ENCODE results near the gene GGA2.

The GGA2 gene

GRCh38 chr16:23499801-23500200, 10.5 kb downstream of the GGA2 start:
- Histone ChIP-seq H3K36me3 (ENCODE audit: low read length) (peaks cover 13% of the 10 kb centered on the region; the same call in 1 of the 2 replicates), H3K27ac (ENCODE audit: low read depth, low read length) (no peak overlapping the region), H3F3A (ENCODE audit: insufficient read depth) (0 out of 2 replicates have a peak, but pooled peaks cover 6% of the 10 kb centered on the region), H4K20me1 (ENCODE audit: low read depth, low read length) (peaks cover 50% of the 10 kb centered on the region), H3K27me3 (ENCODE audit: low read length) (no peaks in the 10 kb centered on the region), H3K9ac (ENCODE audit: low read length) (no peak overlapping the region), H3K79me2 (ENCODE audit: insufficient read depth, low read length) (peaks cover 99% of the 10 kb centered on the region), H3K9me3 (ENCODE audit: insufficient read depth, low read length) (no peaks in the 10 kb centered on the region), H2AFZ (ENCODE audit: low read depth, low read length, severe bottlenecking) (no peak overlapping the region), H3K9me2 (replicated peaks; ENCODE audit: insufficient read depth, low read length) (no peaks in the 10 kb centered on the region), H3K4me3 (ENCODE audit: insufficient read depth, low read length, poor library complexity, severe bottlenecking) (no peak overlapping the region), H3K4me2 (ENCODE audit: low read depth, low read length, poor library complexity, severe bottlenecking) (no peak overlapping the region)
- no peak for TF ChIP-seq CTCF (IDR thresholded peaks at IDR 0.05; ENCODE audit: insufficient read depth, low read length, poor library complexity, severe bottlenecking)
- no peak for TF ChIP-seq EZH2phosphoT487 (conservative IDR thresholded peaks at IDR 0.05; ENCODE audit: low read length)

GRCh38 chr16:23498863-23499262, 11.4 kb downstream of the GGA2 start:
- Histone ChIP-seq H3K27me3 (ENCODE audit: low read length) (no peaks in the 10 kb centered on the region), H3K4me3 (ENCODE audit: insufficient read depth, low read length, poor library complexity, severe bottlenecking) (no peak overlapping the region), H3K9me3 (ENCODE audit: insufficient read depth, low read length) (no peaks in the 10 kb centered on the region), H3K4me2 (ENCODE audit: low read depth, low read length, poor library complexity, severe bottlenecking) (no peak overlapping the region), H3K9ac (ENCODE audit: low read length) (no peak overlapping the region), H3K27ac (ENCODE audit: low read depth, low read length) (no peak overlapping the region), H3K9me2 (replicated peaks; ENCODE audit: insufficient read depth, low read length) (no peaks in the 10 kb centered on the region), H2AFZ (ENCODE audit: low read depth, low read length, severe bottlenecking) (no peak overlapping the region), H4K20me1 (ENCODE audit: low read depth, low read length) (peaks cover 50% of the 10 kb centered on the region), H3K79me2 (ENCODE audit: insufficient read depth, low read length) (peaks cover 92% of the 10 kb centered on the region), H3K36me3 (ENCODE audit: low read length) (peaks cover 15% of the 10 kb centered on the region; the same call in 1 of the 2 replicates), H3F3A (ENCODE audit: insufficient read depth) (0 out of 2 replicates have a peak, but pooled peaks cover 6% of the 10 kb centered on the region)
- TF ChIP-seq CTCF (IDR thresholded peaks at IDR 0.05; ENCODE audit: insufficient read depth, low read length, poor library complexity, severe bottlenecking) (no peak), EZH2phosphoT487 (conservative IDR thresholded peaks at IDR 0.05; ENCODE audit: low read length) (no peak)

- Histone ChIP-seq H3K27me3 (ENCODE audit: low read length) (no peaks in the 10 kb centered on the region), H3K4me2 (ENCODE audit: low read depth, low read length, poor library complexity, severe bottlenecking) (no peak overlapping the region), H3K9me3 (ENCODE audit: insufficient read depth, low read length) (no peaks in the 10 kb centered on the region), H4K20me1 (ENCODE audit: low read depth, low read length) (peaks cover 39% of the 10 kb centered on the region), H3K36me3 (ENCODE audit: low read length) (peaks cover 19% of the 10 kb centered on the region; the same call in 1 of the 2 replicates), H3F3A (ENCODE audit: insufficient read depth) (0 out of 2 replicates have a peak, but pooled peaks cover 4% of the 10 kb centered on the region), H2AFZ (ENCODE audit: low read depth, low read length, severe bottlenecking) (no peak overlapping the region), H3K9me2 (replicated peaks; ENCODE audit: insufficient read depth, low read length) (no peaks in the 10 kb centered on the region), H3K4me3 (ENCODE audit: insufficient read depth, low read length, poor library complexity, severe bottlenecking) (no peak overlapping the region), H3K9ac (ENCODE audit: low read length) (no peak overlapping the region), H3K79me2 (ENCODE audit: insufficient read depth, low read length) (peaks cover 83% of the 10 kb centered on the region), H3K27ac (ENCODE audit: low read depth, low read length) (no peak overlapping the region)
- TF ChIP-seq EZH2phosphoT487 (conservative IDR thresholded peaks at IDR 0.05; ENCODE audit: low read length) (no peak), CTCF (IDR thresholded peaks at IDR 0.05; ENCODE audit: insufficient read depth, low read length, poor library complexity, severe bottlenecking) (no peak)
Measured at GRCh38 chr16:23497543-23497868, 12.8 kb downstream of the GGA2 start.

All from SU-DHL-6 (cell line).